ENCODE measurements around the gene FNBP1L. TPM values are rescaled to one million over a fixed set of nuclear protein-coding genes. Genes with fewer than 3 reads are reported as not detected.
A peak's percentile ranks its signal among the peaks of the same experiment; 100 is the strongest.

The FNBP1L gene
- polyA plus RNA-seq, 1 of the 3 experiments (the other 2 are of a cell fraction), result 16.5 TPM

DNA sequence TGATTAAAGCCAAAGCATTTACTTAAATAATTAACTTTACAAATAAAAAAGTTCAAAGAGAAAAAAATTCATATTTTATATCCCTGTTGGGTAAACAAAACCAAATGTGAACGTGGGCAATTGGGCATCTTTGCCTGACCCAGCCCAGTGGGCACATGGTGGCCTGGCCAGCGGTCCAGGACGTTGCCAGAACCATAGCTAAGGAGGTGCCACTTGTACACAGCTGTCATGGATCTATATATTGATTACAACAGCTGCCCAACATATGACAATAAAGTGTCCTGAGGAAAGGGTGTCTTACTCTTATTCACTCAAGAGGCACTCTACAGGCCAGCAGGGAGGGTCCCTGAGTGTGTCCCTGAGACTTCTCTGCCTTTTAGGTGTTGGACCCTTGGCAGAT, 155.2 kb downstream of the FNBP1L start:
- peaks cover 32 to 59% of the 10 kb centered on the region in 2 experiments for H3K4me1 ChIP-seq (ENCODE audit: control insufficient read depth in 1 of 2, insufficient read depth in 2 of 2, low read depth in 1 of 2, low read length in 1 of 2)
- DNase-seq, result no peak
- H2AFZ ChIP-seq (ENCODE audit: low read depth), result no peak overlapping the region
- WGBS (ENCODE audit: low lambda C conversion rate), result 96% methylated on average over 3 of the region's 3 CpGs
- ChIA-PET POLR2A (no interaction called here), CTCF (interaction anchor here (0.6 kb wide), 1 partner anchor 80 kb away, joined by 3 read pairs; no protein-coding TSS in a partner anchor)
- no peaks in the 10 kb centered on the region for H3K27me3 ChIP-seq (ENCODE audit: insufficient read depth)
- no peaks in the 10 kb centered on the region for H3K9me3 ChIP-seq
- no peak overlapping the region for H3K4me2 ChIP-seq
- peaks cover 89% of the 10 kb centered on the region for H4K20me1 ChIP-seq (ENCODE audit: insufficient read depth)
- no peak overlapping the region; a peak in 1 of 4 replicates for H3K27ac ChIP-seq (ENCODE audit: low read depth in 2 of 2, low read length in 1 of 2)
- H3K79me2 ChIP-seq (ENCODE audit: insufficient read depth), result peaks cover 98% of the 10 kb centered on the region
- no peaks in the 10 kb centered on the region for H3K9me2 ChIP-seq
- no peak for TF ChIP-seq YY1 (IDR thresholded peaks at IDR 0.05; ENCODE audit: low read depth)
- TF ChIP-seq, protein P1, sequence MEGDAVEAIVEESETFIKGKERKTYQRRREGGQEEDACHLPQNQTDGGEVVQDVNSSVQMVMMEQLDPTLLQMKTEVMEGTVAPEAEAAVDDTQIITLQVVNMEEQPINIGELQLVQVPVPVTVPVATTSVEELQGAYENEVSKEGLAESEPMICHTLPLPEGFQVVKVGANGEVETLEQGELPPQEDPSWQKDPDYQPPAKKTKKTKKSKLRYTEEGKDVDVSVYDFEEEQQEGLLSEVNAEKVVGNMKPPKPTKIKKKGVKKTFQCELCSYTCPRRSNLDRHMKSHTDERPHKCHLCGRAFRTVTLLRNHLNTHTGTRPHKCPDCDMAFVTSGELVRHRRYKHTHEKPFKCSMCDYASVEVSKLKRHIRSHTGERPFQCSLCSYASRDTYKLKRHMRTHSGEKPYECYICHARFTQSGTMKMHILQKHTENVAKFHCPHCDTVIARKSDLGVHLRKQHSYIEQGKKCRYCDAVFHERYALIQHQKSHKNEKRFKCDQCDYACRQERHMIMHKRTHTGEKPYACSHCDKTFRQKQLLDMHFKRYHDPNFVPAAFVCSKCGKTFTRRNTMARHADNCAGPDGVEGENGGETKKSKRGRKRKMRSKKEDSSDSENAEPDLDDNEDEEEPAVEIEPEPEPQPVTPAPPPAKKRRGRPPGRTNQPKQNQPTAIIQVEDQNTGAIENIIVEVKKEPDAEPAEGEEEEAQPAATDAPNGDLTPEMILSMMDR (IDR thresholded peaks at IDR 0.05), result no peak
- peaks cover 40% of the 10 kb centered on the region for H3F3A ChIP-seq (replicated peaks; ENCODE audit: insufficient read depth)
- no peak overlapping the region for H3K4me3 ChIP-seq (ENCODE audit: low read depth in 2 of 2, low read length in 1 of 2)
- peaks cover 0 to 21% of the 10 kb centered on the region in 2 experiments for H3K36me3 ChIP-seq (replicated peaks in 1 of 2; ENCODE audit: control insufficient read depth in 1 of 2, insufficient read depth in 2 of 2, low read length in 1 of 2)
- H3K9ac ChIP-seq, result no peak overlapping the region

DNA sequence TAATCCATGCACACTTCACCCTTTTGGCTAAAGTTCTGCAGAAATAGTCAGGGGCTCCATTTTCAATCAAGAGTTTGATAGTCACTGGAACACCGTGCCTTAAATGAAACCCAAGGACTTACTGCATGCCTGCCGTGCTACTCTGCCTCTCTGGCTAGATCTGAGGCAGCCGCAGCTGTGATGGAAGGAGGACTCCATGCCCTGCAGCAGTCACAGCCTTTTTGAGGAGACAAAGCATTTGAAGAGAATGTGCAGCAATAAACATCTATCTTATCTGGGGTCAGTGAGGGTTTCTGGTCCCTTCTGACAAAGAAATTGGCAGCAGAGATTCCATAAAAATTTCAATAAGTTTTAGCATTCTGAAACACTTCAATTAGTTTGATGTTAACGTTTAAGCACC, 155.7 kb downstream of the FNBP1L start:
- Histone ChIP-seq H3K9me3 (no peaks in the 10 kb centered on the region), H3K79me2 (ENCODE audit: insufficient read depth) (peaks cover 98% of the 10 kb centered on the region), H3K27me3 (ENCODE audit: insufficient read depth) (no peaks in the 10 kb centered on the region), H3K9ac (no peak overlapping the region), H3K4me3 (ENCODE audit: low read depth in 2 of 2, low read length in 1 of 2) (no peak overlapping the region), H4K20me1 (ENCODE audit: insufficient read depth) (peaks cover 89% of the 10 kb centered on the region), H3F3A (replicated peaks; ENCODE audit: insufficient read depth) (peaks cover 45% of the 10 kb centered on the region), H3K36me3 (replicated peaks in 1 of 2; ENCODE audit: control insufficient read depth in 1 of 2, insufficient read depth in 2 of 2, low read length in 1 of 2) (peaks cover 0 to 21% of the 10 kb centered on the region in 2 experiments), H2AFZ (ENCODE audit: low read depth) (no peak overlapping the region), H3K4me2 (no peak overlapping the region), H3K9me2 (no peaks in the 10 kb centered on the region), H3K27ac (ENCODE audit: low read depth in 2 of 2, low read length in 1 of 2) (peak overlapping the region in 1 of 2 experiments; percentile 98; a peak in 2 of 4 replicates), H3K4me1 (ENCODE audit: control insufficient read depth in 1 of 2, insufficient read depth in 2 of 2, low read depth in 1 of 2, low read length in 1 of 2) (peaks cover 37 to 59% of the 10 kb centered on the region in 2 experiments)
- CTCF ChIA-PET, result no interaction called here
- DNase-seq, result no peak
- POLR2A ChIA-PET, result no interaction called here
- WGBS (ENCODE audit: low lambda C conversion rate), result 77% methylated on average over 4 of the region's 4 CpGs
- TF ChIP-seq TEAD4 (IDR thresholded peaks at IDR 0.05; ENCODE audit: borderline replicate concordance, insufficient read depth), result no peak
- TF ChIP-seq, protein P2, sequence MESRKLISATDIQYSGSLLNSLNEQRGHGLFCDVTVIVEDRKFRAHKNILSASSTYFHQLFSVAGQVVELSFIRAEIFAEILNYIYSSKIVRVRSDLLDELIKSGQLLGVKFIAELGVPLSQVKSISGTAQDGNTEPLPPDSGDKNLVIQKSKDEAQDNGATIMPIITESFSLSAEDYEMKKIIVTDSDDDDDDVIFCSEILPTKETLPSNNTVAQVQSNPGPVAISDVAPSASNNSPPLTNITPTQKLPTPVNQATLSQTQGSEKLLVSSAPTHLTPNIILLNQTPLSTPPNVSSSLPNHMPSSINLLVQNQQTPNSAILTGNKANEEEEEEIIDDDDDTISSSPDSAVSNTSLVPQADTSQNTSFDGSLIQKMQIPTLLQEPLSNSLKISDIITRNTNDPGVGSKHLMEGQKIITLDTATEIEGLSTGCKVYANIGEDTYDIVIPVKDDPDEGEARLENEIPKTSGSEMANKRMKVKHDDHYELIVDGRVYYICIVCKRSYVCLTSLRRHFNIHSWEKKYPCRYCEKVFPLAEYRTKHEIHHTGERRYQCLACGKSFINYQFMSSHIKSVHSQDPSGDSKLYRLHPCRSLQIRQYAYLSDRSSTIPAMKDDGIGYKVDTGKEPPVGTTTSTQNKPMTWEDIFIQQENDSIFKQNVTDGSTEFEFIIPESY (IDR thresholded peaks at IDR 0.05; ENCODE audit: borderline replicate concordance, low read depth), result no peak
- TF ChIP-seq, protein P3, sequence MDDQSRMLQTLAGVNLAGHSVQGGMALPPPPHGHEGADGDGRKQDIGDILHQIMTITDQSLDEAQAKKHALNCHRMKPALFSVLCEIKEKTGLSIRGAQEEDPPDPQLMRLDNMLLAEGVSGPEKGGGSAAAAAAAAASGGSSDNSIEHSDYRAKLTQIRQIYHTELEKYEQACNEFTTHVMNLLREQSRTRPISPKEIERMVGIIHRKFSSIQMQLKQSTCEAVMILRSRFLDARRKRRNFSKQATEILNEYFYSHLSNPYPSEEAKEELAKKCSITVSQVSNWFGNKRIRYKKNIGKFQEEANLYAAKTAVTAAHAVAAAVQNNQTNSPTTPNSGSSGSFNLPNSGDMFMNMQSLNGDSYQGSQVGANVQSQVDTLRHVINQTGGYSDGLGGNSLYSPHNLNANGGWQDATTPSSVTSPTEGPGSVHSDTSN (IDR thresholded peaks at IDR 0.05), result no peak

Small RNAs within 50 kb of the gene (small RNA-seq; reads per million reads assigned to genes)
- gene RNA5SP53, result 0 reads per million in 7 experiments

Other genes with a start within 250 kb of the FNBP1L start
- gene DR1, start 102.2 kb upstream of the FNBP1L start, polyA plus RNA-seq (2012; rRNA removed), result 12.8 and 17.5 TPM in 2 replicates
- 49.2 and 58.4 TPM in 2 replicates for gene BCAR3, start 233.7 kb downstream of the FNBP1L start, polyA plus RNA-seq (2012; rRNA removed)

Data from SK-N-SH (cell line).